ENCODE measurements around the gene TNFRSF6B. TPM values are rescaled to one million over a fixed set of nuclear protein-coding genes. Genes with fewer than 3 reads are reported as not detected.

Gene TNFRSF6B
- total and polyA plus RNA-seq, 4 donors = 2.1 to 73.9 (median 8.7) TPM

GRCh38 chr20:63687419-63688178, 8.9 kb upstream of the TNFRSF6B start:
- Histone ChIP-seq H3K27ac (ENCODE audit: low read depth in 1 of 2, low read length in 2 of 2) (no peak overlapping the region), H3K27me3 (ENCODE audit: control insufficient read depth in 1 of 2, insufficient read depth in 2 of 2, low read length in 1 of 2) (no peaks in the 10 kb centered on the region), H3K9me3 (ENCODE audit: control insufficient read depth, low read length) (no peaks in the 10 kb centered on the region), H3K4me3 (ENCODE audit: low read length in 2 of 2) (no peak overlapping the region), H3K36me3 (ENCODE audit: control insufficient read depth in 1 of 2, insufficient read depth in 2 of 2, low read length in 1 of 2) (no peaks in the 10 kb centered on the region), H3K4me1 (ENCODE audit: control insufficient read depth in 1 of 2, insufficient read depth in 2 of 2, low read length in 2 of 2) (no peaks in the 10 kb centered on the region)
- DNase-seq (peak; percentile 59 to 82), ATAC-seq (ENCODE audit: low FRiP score) (no peak)
- intact Hi-C loops (cut with DNase I) = no loop called here
- WGBS, 2 donors = 88 to 89% methylated on average over 29 of the region's 29 CpGs

- no peak overlapping the region for H3K4me3 ChIP-seq (ENCODE audit: low read length in 2 of 2)
- no peaks in the 10 kb centered on the region for H3K4me1 ChIP-seq (ENCODE audit: control insufficient read depth in 1 of 2, insufficient read depth in 2 of 2, low read length in 2 of 2)
- no peaks in the 10 kb centered on the region for H3K9me3 ChIP-seq (ENCODE audit: control insufficient read depth, low read length)
- intact Hi-C loops (cut with DNase I) = no loop called here
- WGBS, 2 donors = 87 to 89% methylated on average over 28 to 31 of the region's 31 CpGs
- peak in 1 of 2 donors; percentile 59 for DNase-seq
- H3K27ac ChIP-seq (ENCODE audit: low read depth in 1 of 2, low read length in 2 of 2) = no peak overlapping the region
- H3K36me3 ChIP-seq (ENCODE audit: control insufficient read depth in 1 of 2, insufficient read depth in 2 of 2, low read length in 1 of 2) = no peaks in the 10 kb centered on the region
- no peaks in the 10 kb centered on the region for H3K27me3 ChIP-seq (ENCODE audit: control insufficient read depth in 1 of 2, insufficient read depth in 2 of 2, low read length in 1 of 2)
- ATAC-seq (ENCODE audit: low FRiP score) = no peak
Observed at GRCh38 chr20:63688228-63689045, 8.0 kb upstream of the TNFRSF6B start.

DNA sequence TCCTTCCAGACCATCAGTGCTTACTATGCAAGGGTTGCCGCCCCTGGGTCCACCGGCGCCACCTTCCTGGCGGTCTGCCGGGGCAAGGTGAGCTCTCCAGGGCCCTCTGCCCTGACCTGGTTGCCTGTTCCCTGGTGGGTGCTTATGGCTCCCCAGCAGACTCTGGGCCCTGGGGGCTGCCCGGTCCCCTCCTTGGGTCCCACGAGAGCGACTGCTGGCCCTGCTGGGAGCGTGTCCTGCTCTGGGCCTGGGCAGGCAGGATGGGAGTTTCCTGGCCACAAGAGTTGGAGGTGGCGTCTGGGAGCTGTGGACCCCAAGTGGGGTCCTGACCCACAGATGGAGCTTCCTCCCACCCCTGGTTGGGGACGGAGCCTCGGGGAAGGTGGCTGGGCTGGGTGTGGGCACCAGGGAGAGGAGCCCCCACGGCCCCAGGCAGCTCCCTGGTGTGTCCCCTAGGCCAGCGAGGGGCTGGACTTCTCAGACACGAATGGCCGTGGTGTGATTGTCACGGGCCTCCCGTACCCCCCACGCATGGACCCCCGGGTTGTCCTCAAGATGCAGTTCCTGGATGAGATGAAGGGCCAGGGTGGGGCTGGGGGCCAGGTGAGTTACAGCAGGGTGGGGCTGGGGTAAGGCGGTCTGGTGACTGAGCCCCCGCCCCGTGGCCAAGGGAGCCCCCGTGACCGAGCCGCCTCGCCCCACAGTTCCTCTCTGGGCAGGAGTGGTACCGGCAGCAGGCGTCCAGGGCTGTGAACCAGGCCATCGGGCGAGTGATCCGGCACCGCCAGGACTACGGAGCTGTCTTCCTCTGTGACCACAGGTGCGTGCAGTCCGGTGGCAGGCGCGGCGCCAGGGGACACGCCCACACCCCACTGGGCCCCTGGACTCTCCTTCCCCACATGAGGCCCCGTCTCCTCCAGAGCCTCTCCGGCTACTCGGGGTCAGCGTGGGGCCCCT, 7.1 kb upstream of the TNFRSF6B start:
- Histone ChIP-seq H3K4me3 (ENCODE audit: low read length in 2 of 2) (no peak overlapping the region), H3K9me3 (ENCODE audit: control insufficient read depth, low read length) (no peaks in the 10 kb centered on the region), H3K4me1 (ENCODE audit: control insufficient read depth in 1 of 2, insufficient read depth in 2 of 2, low read length in 2 of 2) (no peaks in the 10 kb centered on the region), H3K36me3 (ENCODE audit: control insufficient read depth in 1 of 2, insufficient read depth in 2 of 2, low read length in 1 of 2) (no peaks in the 10 kb centered on the region), H3K27me3 (ENCODE audit: control insufficient read depth in 1 of 2, insufficient read depth in 2 of 2, low read length in 1 of 2) (no peaks in the 10 kb centered on the region), H3K27ac (ENCODE audit: low read depth in 1 of 2, low read length in 2 of 2) (no peak overlapping the region)
- intact Hi-C loops (cut with DNase I) = no loop called here
- ATAC-seq (ENCODE audit: low FRiP score) (no peak), DNase-seq (peak in 1 of 2 donors; percentile 65)
- 89 to 92% methylated on average over 44 of the region's 44 CpGs for WGBS, 2 donors

GRCh38 chr20:63690003-63690897, 6.2 kb upstream of the TNFRSF6B start:
- Histone ChIP-seq H3K4me3 (ENCODE audit: low read length in 2 of 2) (no peak overlapping the region), H3K9me3 (ENCODE audit: control insufficient read depth, low read length) (no peaks in the 10 kb centered on the region), H3K27me3 (ENCODE audit: control insufficient read depth in 1 of 2, insufficient read depth in 2 of 2, low read length in 1 of 2) (no peaks in the 10 kb centered on the region), H3K27ac (ENCODE audit: low read depth in 1 of 2, low read length in 2 of 2) (no peak overlapping the region), H3K4me1 (ENCODE audit: control insufficient read depth in 1 of 2, insufficient read depth in 2 of 2, low read length in 2 of 2) (no peaks in the 10 kb centered on the region), H3K36me3 (ENCODE audit: control insufficient read depth in 1 of 2, insufficient read depth in 2 of 2, low read length in 1 of 2) (no peaks in the 10 kb centered on the region)
- 90 to 91% methylated on average over 36 to 40 of the region's 40 CpGs for WGBS, 2 donors
- ATAC-seq (ENCODE audit: low FRiP score) (no peak), DNase-seq (peak in 1 of 2 donors; percentile 49)
- intact Hi-C loops (cut with DNase I) = no loop called here

DNA sequence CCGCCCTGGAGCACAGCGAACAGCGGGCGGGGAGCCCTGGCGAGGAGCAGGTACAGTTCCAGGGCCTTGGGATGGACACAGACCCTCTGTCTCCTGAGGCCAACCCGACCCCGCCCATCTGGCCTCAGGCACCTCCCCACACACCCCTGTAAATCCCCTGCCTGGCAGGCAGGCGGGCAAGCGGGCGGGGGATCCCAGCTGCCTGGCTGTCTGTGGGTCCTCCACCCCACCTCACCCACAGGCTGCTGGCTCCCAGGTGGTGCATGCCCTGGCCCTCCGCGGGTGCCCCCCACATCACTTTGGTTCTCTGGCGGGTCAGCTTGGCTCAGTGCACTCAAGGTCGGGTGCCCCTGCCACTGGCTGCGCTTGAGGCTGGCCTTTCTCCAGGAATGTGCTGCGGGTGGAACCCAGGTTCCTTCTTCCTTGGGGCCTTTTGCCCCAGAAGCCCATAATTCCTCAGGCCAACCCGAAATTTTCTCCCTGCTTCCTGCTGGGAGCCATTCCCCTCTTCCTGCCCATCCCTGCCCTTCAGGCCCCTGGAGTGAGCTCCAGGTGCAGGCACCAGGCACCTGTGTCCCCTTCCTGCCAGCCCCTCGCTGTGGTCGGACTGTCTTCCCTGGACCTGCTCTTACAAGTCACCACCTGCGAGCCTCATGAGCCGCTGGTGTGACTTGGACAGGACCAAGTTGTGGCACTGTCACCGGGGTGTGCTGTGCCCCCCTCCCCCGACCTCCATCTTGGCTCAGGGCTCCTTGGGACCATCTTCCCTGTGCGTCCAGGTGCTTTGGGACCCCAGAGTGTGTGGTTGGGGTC, 5.3 kb upstream of the TNFRSF6B start:
- no peaks in the 10 kb centered on the region for H3K36me3 ChIP-seq (ENCODE audit: control insufficient read depth in 1 of 2, insufficient read depth in 2 of 2, low read length in 1 of 2)
- intact Hi-C loops (cut with DNase I) = no loop called here
- whole genome bisulfite sequencing, 2 donors = 82 to 84% methylated on average over 23 to 24 of the region's 24 CpGs
- DNase-seq = peak; percentile 49 to 76
- no peak overlapping the region for H3K4me3 ChIP-seq (ENCODE audit: low read length in 2 of 2)
- H3K9me3 ChIP-seq (ENCODE audit: control insufficient read depth, low read length) = no peaks in the 10 kb centered on the region
- no peaks in the 10 kb centered on the region for H3K27me3 ChIP-seq (ENCODE audit: control insufficient read depth in 1 of 2, insufficient read depth in 2 of 2, low read length in 1 of 2)
- ATAC-seq (ENCODE audit: low FRiP score) = no peak
- H3K4me1 ChIP-seq (ENCODE audit: control insufficient read depth in 1 of 2, insufficient read depth in 2 of 2, low read length in 2 of 2) = no peaks in the 10 kb centered on the region
- H3K27ac ChIP-seq (ENCODE audit: low read depth in 1 of 2, low read length in 2 of 2) = no peak overlapping the region

- WGBS, 2 donors = 85 to 87% methylated on average over 21 of the region's 21 CpGs
- H3K4me1 ChIP-seq (ENCODE audit: control insufficient read depth in 1 of 2, insufficient read depth in 2 of 2, low read length in 2 of 2) = no peaks in the 10 kb centered on the region
- DNase-seq (peak; percentile 44 to 75), ATAC-seq (ENCODE audit: low FRiP score) (no peak)
- no peaks in the 10 kb centered on the region for H3K36me3 ChIP-seq (ENCODE audit: control insufficient read depth in 1 of 2, insufficient read depth in 2 of 2, low read length in 1 of 2)
- no peak overlapping the region for H3K4me3 ChIP-seq (ENCODE audit: low read length in 2 of 2)
- H3K27ac ChIP-seq (ENCODE audit: low read depth in 1 of 2, low read length in 2 of 2) = no peak overlapping the region
- H3K27me3 ChIP-seq (ENCODE audit: control insufficient read depth in 1 of 2, insufficient read depth in 2 of 2, low read length in 1 of 2) = no peaks in the 10 kb centered on the region
- H3K9me3 ChIP-seq (ENCODE audit: control insufficient read depth, low read length) = no peaks in the 10 kb centered on the region
- intact Hi-C loops (cut with DNase I) = no loop called here
Observed at GRCh38 chr20:63691711-63692435, 4.6 kb upstream of the TNFRSF6B start.

DNA sequence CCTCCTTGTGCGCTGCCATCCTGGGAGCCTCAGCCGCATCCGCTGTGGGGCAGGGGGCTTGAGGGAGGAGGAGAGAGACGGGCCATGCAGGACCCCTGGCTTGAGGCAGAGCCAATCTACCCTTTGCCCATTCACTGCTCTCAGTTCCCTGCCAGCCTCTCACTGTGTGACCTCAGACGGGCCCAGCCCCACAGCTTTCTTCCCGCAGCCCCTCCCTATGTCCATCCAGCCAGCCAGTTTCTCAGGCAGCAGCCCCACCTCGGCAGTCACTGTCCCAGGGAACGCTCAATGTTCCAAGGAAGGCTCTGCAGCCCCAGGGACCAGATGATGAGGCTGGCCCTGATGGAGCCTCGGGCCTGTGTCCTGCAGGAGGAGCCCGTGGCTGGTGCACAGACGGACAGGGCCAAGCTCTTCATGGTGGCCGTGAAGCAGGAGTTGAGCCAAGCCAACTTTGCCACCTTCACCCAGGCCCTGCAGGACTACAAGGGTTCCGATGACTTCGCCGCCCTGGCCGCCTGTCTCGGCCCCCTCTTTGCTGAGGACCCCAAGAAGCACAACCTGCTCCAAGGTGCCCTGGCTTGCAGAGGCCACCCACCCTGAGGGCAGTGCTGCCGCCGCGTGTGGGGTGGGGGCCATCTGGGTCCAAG, 3.9 kb upstream of the TNFRSF6B start:
- 72 to 75% methylated on average over 20 of the region's 20 CpGs for WGBS, 2 donors
- DNase-seq (peak; percentile 60 to 76), ATAC-seq (ENCODE audit: low FRiP score) (peak; percentile 2)
- intact Hi-C loops (cut with DNase I) = no loop called here
- Histone ChIP-seq H3K4me1 (ENCODE audit: control insufficient read depth in 1 of 2, insufficient read depth in 2 of 2, low read length in 2 of 2) (no peaks in the 10 kb centered on the region), H3K27ac (ENCODE audit: low read depth in 1 of 2, low read length in 2 of 2) (no peak overlapping the region), H3K4me3 (ENCODE audit: low read length in 2 of 2) (no peak overlapping the region), H3K36me3 (ENCODE audit: control insufficient read depth in 1 of 2, insufficient read depth in 2 of 2, low read length in 1 of 2) (no peaks in the 10 kb centered on the region), H3K9me3 (ENCODE audit: control insufficient read depth, low read length) (no peaks in the 10 kb centered on the region), H3K27me3 (ENCODE audit: control insufficient read depth in 1 of 2, insufficient read depth in 2 of 2, low read length in 1 of 2) (no peaks in the 10 kb centered on the region)
